ENCODE measurements around the gene PIM3. TPM values are rescaled to one million over a fixed set of nuclear protein-coding genes. Genes with fewer than 3 reads are reported as not detected.

Gene PIM3
- total RNA-seq, 1 donor from 2014 or later = 18.6 TPM

DNA sequence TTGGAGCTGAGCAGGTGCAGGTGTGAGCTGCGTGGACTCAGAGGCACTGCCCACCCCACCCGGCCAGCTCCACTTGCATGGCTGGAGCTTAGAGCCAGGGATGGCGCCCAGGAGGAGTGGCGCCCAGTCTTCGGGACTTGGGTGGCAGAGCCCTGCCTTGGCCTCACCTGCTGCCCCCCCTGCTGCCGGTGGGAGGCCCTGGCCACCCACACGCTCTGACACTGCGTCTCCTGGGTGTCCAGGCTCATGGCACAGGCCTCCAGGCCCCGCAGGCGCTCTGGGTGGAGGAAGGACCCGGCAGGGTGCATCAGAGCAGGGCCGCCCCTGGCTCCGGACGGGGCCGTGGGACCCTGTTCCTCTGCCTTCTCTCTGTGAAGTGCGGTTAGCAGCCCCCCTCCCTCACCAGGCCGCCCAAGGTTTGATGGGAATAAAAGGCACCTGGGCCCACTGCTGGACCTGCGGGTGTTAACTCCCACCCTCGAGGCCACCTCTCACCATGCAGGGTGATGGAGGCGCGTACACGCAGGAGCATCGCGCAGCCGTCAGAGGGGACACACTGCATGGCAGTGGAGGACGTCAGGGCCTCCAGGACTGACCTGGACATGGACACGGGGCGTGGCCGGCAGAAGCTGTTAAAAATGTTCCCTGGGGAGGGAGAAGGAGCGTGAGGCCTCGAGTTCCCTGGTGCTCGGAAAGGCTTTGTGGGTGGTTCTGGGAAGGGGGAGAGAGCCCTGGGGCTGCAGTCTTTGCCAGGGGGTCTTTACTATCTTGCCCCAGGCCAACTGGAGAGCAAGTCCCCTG, 40.2 kb downstream of the PIM3 start:
- Mint-ChIP-seq H3K27me3 (ENCODE audit: unreplicated experiment) (peaks cover 20% of the 10 kb centered on the region), H3K4me1 (ENCODE audit: unreplicated experiment) (peaks cover 2% of the 10 kb centered on the region), H3K36me3 (ENCODE audit: unreplicated experiment) (no peaks in the 10 kb centered on the region), H3K27ac (ENCODE audit: unreplicated experiment) (no peak overlapping the region), H3K4me3 (ENCODE audit: unreplicated experiment) (no peak overlapping the region), H3K9me3 (ENCODE audit: unreplicated experiment) (no peaks in the 10 kb centered on the region)
- DNase-seq (ENCODE audit: extremely low spot score, unreplicated experiment) = peak; percentile 82
- TF ChIP-seq, protein P1, sequence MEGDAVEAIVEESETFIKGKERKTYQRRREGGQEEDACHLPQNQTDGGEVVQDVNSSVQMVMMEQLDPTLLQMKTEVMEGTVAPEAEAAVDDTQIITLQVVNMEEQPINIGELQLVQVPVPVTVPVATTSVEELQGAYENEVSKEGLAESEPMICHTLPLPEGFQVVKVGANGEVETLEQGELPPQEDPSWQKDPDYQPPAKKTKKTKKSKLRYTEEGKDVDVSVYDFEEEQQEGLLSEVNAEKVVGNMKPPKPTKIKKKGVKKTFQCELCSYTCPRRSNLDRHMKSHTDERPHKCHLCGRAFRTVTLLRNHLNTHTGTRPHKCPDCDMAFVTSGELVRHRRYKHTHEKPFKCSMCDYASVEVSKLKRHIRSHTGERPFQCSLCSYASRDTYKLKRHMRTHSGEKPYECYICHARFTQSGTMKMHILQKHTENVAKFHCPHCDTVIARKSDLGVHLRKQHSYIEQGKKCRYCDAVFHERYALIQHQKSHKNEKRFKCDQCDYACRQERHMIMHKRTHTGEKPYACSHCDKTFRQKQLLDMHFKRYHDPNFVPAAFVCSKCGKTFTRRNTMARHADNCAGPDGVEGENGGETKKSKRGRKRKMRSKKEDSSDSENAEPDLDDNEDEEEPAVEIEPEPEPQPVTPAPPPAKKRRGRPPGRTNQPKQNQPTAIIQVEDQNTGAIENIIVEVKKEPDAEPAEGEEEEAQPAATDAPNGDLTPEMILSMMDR (IDR thresholded peaks at IDR 0.05) = no peak

DNA sequence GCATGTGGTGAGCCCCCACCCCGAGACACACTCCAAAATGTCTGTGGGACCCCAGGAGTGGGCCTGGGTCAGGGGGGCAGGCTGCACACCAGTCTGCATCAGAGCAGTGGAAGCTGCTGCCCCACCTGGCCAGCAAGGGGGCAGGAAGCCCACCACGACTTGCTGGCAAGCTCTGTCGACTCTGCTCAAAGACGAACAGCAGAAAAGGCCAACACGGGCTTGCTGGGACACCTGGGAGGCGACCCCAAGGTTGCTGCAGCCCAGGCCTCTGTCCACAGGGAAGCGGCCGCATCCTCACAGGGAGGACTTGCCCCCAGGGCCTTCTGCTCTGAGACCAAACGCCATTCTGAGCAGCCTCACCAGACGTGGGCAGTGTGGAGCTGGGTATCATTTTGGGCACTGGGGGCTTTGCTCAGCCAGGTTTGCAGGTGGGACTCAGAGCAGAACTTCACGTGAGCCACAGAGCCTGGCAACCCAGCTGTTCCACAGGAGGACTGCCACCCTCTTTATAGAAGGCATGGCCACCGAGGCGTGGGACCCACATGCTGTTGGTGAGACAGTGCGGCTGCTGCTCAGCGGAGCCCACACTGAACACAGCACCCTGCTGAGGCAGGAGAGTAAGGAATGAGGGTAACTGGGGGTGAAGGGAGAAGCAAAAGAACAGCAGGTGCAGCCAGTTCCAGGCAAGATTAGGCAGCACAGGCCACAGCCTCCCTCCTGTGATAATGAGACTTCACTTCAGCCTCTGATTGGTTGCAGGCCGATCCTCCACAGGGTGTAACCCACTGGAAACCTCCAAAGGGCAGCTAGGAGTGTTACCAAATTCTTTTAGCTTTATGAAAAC, 41.0 kb downstream of the PIM3 start:
- TF ChIP-seq, protein P1 (IDR thresholded peaks at IDR 0.05) = no peak
- no peak overlapping the region for H3K4me3 Mint-ChIP-seq (ENCODE audit: unreplicated experiment)
- H3K27me3 Mint-ChIP-seq (ENCODE audit: unreplicated experiment) = peaks cover 20% of the 10 kb centered on the region
- DNase-seq (ENCODE audit: extremely low spot score, unreplicated experiment) = no peak
- H3K36me3 Mint-ChIP-seq (ENCODE audit: unreplicated experiment) = no peaks in the 10 kb centered on the region
- H3K9me3 Mint-ChIP-seq (ENCODE audit: unreplicated experiment) = no peaks in the 10 kb centered on the region
- H3K27ac Mint-ChIP-seq (ENCODE audit: unreplicated experiment) = no peak overlapping the region
- peaks cover 2% of the 10 kb centered on the region for H3K4me1 Mint-ChIP-seq (ENCODE audit: unreplicated experiment)

DNA sequence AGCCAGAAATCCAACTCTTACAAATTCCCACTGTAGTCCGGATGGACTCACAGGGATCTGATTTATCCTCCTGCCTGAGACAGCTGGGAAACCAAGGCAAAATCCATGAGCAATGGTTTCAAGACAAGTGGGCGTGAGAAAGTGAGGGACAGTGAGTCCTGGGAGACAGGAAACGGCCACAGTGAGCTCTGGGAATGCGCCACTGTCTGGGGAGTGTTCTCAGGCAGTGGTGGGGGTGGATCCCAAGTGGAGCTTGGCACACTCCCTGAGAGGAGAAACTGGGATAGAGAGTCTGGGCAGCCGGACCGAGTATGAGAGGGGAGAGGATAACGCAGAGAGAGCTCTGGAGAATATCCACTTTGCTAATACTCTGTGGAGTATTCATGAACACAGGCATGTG, 42.2 kb downstream of the PIM3 start:
- H3K27me3 Mint-ChIP-seq (ENCODE audit: unreplicated experiment) = peaks cover 20% of the 10 kb centered on the region
- H3K9me3 Mint-ChIP-seq (ENCODE audit: unreplicated experiment) = no peaks in the 10 kb centered on the region
- H3K4me3 Mint-ChIP-seq (ENCODE audit: unreplicated experiment) = peak overlapping the region; percentile 3
- TF ChIP-seq, protein P1 (IDR thresholded peaks at IDR 0.05) = no peak
- no peak for DNase-seq (ENCODE audit: extremely low spot score, unreplicated experiment)
- H3K27ac Mint-ChIP-seq (ENCODE audit: unreplicated experiment) = no peak overlapping the region
- H3K4me1 Mint-ChIP-seq (ENCODE audit: unreplicated experiment) = peaks cover 2% of the 10 kb centered on the region
- H3K36me3 Mint-ChIP-seq (ENCODE audit: unreplicated experiment) = no peaks in the 10 kb centered on the region

DNA sequence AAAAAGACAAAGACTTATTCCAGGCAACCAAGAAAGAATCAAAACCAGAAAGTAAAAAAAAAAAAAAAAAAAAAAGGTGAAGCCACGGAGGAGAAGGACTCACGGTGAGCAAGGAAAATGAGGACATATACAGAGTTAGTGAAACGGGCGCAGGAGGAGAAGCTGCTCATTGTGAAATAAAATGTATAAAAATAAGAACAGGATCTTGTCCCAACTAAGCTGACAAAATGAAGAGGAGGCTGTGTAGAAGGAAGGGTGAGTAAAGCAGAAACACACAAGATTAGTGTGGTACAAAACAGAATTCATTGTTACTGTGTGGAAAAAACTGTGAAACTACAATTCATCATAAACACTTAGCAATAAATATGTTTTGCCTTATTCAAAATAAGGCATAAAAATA, 44.3 kb downstream of the PIM3 start:
- Mint-ChIP-seq H3K9me3 (ENCODE audit: unreplicated experiment) (no peaks in the 10 kb centered on the region), H3K27ac (ENCODE audit: unreplicated experiment) (no peak overlapping the region), H3K27me3 (ENCODE audit: unreplicated experiment) (peaks cover 20% of the 10 kb centered on the region), H3K4me1 (ENCODE audit: unreplicated experiment) (no peaks in the 10 kb centered on the region), H3K4me3 (ENCODE audit: unreplicated experiment) (no peak overlapping the region), H3K36me3 (ENCODE audit: unreplicated experiment) (no peaks in the 10 kb centered on the region)
- no peak for DNase-seq (ENCODE audit: extremely low spot score, unreplicated experiment)
- TF ChIP-seq, protein P1 (IDR thresholded peaks at IDR 0.05) = no peak

DNA sequence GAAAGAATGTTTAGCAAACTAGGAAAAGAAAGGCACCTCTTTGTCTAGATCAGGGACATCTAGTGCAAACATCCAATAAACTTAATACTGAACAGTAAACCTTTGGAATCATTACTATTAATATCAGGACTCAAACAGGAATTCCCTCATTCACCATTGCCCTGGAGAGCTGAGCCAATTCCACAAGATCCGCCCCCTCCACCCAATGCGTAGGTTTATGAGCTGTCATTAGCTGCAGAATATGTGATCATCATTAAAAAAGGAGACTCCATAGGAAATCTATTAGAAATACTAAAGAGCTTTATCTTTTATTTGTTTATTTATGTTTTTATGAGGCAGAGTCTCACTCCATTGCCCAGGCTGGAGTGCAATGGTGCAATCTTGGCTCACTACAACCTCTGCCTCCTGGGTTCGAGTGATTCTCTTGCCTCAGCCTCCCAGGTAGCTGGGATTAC, 46.5 kb downstream of the PIM3 start:
- Mint-ChIP-seq H3K9me3 (ENCODE audit: unreplicated experiment) (no peaks in the 10 kb centered on the region), H3K36me3 (ENCODE audit: unreplicated experiment) (no peaks in the 10 kb centered on the region), H3K27me3 (ENCODE audit: unreplicated experiment) (peaks cover 17% of the 10 kb centered on the region), H3K4me3 (ENCODE audit: unreplicated experiment) (no peak overlapping the region), H3K4me1 (ENCODE audit: unreplicated experiment) (peaks cover 9% of the 10 kb centered on the region), H3K27ac (ENCODE audit: unreplicated experiment) (no peak overlapping the region)
- TF ChIP-seq, protein P1 (IDR thresholded peaks at IDR 0.05) = no peak
- no peak for DNase-seq (ENCODE audit: extremely low spot score, unreplicated experiment)
